NCI-H2081 (cell line): ENCODE data around the gene EIF2AK3.

Experiments
- DNase-seq, 2 experiments: peaks; one replicate each; lab custom pipeline; 2025; lab: John Stamatoyannopoulos, UW

Gene EIF2AK3

GRCh38 chr2:88540346-88540745 lies 86.9 kb downstream of the EIF2AK3 start:
- no peak for DNase-seq

- DNase-seq = no peak
Measured at GRCh38 chr2:88538362-88538917, 88.8 kb downstream of the EIF2AK3 start.

GRCh38 chr2:88537640-88538039 lies 89.6 kb downstream of the EIF2AK3 start:
- no peak for DNase-seq

- no peak for DNase-seq
Measured at GRCh38 chr2:88530081-88530480, 97.2 kb downstream of the EIF2AK3 start.

GRCh38 chr2:88521445-88522073 lies 105.7 kb downstream of the EIF2AK3 start:
- no peak for DNase-seq

- DNase-seq = no peak
Measured at GRCh38 chr2:88517759-88518201, 109.5 kb downstream of the EIF2AK3 start.
